GM18519 (cell line): ENCODE measurements around the gene MARK3.

Experiments used
- ATAC-seq: cut with Tn5 transposase; IDR thresholded peaks from one replicate; pipeline ENCODE4 v1.9.1; 2021; ENCODE audit warnings: mild to moderate bottlenecking, moderate library complexity; ENCODE audit not compliant: unreplicated experiment, low FRiP score

MARK3 gene

DNA sequence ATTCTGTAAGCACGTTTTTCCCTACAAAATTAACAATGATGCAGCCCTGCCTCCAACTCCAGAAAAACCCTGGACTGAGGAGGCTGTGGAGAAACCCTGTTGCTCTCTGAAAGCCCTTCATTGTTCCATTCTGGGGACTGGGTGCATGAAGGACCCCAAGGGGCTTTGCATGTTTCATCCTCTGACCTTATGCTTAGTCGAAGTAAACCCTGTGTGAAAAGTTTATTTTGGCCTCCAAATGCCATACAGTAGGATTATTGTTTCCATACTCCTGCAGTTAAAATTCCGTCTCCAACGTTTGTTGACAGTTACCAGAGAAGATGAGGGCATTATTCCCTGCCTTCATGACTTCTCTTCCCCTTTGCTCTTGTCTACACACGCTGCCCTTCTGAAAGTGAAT is 91.4 kb downstream of the MARK3 start:
- ATAC-seq, result no peak

- ATAC-seq, result no peak
Measured at GRCh38 chr14:103480595-103480994, 95.4 kb downstream of the MARK3 start.

GRCh38 chr14:103483600-103483999 is 98.4 kb downstream of the MARK3 start:
- ATAC-seq, result no peak

- no peak for ATAC-seq
Measured at GRCh38 chr14:103485504-103485903, 100.3 kb downstream of the MARK3 start.

DNA sequence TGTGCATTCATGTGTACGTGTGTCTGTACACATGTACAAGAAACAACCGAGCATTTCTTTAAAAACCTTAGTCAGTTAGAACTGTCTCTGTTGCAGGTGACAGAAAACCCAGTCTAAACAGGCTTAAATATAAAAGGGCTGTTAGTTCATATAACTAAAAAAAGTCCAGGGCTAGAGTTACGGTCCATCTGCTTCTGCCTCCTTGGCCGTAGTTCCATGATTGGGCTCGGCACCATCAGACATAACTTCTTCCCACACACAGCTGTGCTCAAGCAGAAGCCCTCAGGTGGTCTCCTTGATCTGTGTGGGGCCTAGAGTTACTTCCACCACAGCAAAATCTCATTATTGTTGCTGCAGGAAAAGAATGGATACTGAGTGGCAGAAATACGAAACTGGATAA is 102.9 kb downstream of the MARK3 start:
- ATAC-seq, result no peak

GRCh38 chr14:103488960-103489359 is 103.7 kb downstream of the MARK3 start:
- ATAC-seq, result no peak

- no peak for ATAC-seq
Measured at GRCh38 chr14:103489621-103490020, 104.4 kb downstream of the MARK3 start.

GRCh38 chr14:103491691-103492090 is 106.5 kb downstream of the MARK3 start:
- ATAC-seq, result no peak

DNA sequence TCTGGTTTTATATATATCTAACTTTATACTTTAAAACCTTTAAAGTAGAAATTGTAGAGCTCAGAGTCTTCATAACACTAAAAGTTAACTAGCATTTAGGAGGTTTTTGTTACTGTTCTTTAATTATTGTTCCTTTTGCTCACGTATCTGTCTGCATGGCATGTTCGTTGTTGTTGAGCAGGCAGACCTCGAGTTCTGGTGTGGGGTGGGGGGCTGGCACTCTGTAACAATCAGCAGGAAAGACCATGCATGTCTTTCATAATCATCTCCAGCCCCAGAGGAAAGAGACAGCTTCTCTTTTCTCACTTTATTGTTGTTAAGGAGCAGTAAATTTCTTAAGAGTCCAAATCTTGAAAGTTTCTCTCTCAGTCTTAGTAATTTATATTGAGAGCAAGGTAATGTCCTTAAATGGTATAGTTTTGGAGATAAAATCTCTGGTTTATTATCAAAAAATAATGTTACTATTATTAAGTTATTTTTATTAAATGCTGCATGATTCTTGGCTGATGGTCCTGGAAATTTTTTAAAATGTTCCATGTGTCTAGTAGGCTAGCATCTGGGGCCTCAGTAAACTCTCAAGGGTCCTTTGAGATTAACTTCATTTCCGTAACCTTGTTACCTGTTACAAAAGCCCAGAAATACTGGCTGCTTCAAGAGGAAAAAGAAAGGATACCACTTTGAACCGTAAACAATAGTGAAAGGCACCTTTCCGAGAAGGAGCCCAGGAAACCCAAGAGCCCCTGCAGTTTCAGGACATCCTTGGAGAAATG is 107.1 kb downstream of the MARK3 start:
- ATAC-seq, result no peak

DNA sequence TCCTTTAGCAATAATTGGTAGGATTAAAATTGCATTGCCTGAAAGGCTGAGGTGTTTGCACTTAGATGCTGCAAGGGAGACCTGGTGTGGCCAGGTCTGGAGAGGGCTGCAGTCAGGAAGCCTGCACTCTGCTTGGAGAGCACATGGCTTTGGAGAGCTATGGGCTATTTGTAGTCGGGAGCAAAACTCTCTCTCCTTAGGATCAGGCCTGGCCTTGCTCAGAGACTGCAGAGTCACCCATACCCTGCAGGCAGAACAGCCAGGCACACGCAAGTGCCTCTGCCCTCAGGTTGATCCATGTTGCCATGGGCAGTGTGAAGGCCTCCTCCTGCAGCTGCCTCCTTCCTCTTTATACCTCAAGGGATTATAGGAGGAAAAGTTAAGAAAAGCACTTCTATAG is 110.6 kb downstream of the MARK3 start:
- ATAC-seq, result no peak

DNA sequence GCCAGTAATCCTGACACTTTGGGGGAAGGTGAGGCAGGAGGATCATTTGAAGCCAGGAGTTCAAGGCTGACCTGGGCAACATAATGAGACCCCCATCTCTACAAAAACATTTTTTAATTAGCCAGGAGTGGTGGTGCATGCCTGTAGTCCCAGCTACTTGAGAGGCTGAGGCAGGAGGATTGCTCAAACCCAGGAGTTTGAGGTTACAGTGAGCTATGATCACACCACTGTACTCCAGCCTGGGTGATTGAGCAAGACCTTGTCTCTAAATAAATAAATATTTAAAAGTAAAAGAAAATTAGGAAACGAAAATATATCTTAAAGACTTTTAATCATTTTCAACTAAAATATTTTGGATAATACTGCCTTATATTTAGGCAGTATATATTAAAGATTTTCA is 111.6 kb downstream of the MARK3 start:
- ATAC-seq, result no peak

DNA sequence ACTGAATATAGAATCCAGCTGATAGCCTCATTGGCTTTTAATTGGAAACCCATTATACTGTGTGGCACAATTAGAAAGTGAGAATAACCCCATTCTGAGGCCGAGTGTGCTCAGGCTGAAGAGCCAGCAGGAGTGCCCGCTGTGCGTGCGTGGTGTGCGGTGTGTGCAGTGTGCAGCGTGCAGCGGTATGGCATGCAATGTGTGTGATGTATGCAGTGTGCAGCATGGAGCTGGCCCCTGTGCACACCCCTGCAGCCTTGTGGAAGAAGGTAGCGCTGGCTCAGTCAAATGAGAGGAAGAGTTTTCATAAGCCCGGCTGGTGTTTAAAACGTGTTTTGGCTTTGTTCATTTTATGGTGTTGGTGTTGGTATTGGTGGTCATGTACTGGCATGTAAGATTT is 114.5 kb downstream of the MARK3 start:
- ATAC-seq, result no peak

DNA sequence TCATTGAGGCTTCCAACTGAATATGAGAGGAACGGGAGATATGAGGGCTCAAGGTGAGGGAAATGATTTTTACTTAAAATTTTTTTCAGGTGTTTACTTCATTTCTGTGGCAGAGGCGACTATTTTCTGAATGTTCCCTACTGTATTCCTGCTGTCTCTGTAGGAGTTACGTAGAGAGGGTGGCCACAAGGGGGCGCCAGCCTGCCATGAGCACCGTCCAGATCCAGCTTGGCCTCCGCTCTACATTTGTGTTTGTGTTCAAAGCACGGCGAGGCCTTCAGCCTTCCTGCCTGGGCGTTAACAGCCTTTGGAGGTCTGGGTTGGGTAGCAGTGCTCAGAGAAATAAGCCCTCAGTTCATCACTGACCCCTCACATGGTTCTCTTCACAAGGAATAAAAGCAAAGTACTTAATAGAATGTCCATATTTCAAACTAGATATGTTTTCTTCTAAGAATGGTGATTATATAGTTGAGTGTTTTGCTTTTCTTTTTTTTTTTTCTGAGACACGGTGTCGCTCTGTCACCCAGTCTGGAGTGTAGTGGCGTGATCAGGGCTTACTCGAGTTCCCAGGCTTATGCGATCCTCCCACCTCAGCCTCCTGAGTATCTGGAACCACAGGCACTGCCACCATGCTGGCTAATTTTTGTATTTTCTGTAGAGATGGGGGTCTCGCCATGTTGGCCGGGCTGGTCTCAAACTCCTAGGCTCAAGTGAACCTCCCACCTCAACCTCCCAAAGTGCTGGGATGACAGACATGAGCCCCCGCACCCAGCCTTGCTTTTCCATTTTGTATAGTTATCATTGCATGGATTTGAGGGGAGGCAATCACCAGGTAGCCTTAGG is 115.2 kb downstream of the MARK3 start:
- no peak for ATAC-seq

DNA sequence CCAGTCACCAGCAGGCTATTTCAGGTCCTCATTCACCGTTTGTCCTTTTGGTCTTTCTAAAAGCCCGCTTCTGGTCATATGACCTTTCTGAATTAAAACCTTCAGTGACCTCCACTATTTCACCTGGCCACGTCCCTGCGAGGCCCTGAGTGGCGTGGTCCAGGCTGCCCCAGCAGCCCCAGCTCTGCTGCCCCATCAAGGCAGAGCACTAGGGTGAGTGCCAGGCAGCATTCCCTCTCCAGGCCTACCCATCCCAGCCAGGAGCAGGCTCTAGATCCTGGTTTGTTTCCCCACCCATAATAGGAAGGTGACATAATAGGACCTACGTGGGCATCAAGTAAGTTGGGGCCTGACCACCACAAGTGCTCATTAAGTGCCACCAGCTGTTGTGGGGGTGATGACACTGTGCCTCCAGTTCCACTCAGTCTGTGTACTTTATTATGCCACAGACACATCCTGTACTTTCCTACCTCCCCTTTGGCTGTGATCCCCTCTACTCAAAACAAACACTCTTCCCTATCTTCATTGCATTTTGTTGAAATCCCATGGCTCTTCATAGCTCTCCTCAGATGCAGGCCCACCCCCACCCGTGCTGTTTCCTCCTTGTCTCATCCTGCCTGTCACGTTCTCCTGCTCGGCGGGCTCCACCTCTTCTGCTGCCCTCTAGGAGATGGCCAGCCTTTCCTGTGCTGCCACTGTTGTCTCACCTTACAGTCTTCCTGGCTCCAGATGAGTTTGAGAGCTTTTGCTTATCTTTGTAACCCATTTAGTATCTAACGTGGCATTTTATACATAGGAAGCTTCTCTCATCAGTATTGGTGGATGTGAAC is 116.0 kb downstream of the MARK3 start:
- ATAC-seq, result no peak

- no peak for ATAC-seq
Measured at GRCh38 chr14:103501921-103502669, 116.9 kb downstream of the MARK3 start.

DNA sequence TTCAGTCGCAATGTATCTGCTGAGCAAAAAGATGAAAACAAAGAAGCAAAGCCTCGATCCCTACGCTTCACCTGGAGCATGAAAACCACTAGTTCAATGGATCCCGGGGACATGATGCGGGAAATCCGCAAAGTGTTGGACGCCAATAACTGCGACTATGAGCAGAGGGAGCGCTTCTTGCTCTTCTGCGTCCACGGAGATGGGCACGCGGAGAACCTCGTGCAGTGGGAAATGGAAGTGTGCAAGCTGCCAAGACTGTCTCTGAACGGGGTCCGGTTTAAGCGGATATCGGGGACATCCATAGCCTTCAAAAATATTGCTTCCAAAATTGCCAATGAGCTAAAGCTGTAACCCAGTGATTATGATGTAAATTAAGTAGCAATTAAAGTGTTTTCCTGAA is 117.7 kb downstream of the MARK3 start:
- ATAC-seq, result no peak

DNA sequence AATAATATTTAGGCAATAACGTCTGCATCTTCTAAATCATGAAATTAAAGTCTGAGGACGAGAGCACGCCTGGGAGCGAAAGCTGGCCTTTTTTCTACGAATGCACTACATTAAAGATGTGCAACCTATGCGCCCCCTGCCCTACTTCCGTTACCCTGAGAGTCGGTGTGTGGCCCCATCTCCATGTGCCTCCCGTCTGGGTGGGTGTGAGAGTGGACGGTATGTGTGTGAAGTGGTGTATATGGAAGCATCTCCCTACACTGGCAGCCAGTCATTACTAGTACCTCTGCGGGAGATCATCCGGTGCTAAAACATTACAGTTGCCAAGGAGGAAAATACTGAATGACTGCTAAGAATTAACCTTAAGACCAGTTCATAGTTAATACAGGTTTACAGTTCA is 118.1 kb downstream of the MARK3 start:
- no peak for ATAC-seq

DNA sequence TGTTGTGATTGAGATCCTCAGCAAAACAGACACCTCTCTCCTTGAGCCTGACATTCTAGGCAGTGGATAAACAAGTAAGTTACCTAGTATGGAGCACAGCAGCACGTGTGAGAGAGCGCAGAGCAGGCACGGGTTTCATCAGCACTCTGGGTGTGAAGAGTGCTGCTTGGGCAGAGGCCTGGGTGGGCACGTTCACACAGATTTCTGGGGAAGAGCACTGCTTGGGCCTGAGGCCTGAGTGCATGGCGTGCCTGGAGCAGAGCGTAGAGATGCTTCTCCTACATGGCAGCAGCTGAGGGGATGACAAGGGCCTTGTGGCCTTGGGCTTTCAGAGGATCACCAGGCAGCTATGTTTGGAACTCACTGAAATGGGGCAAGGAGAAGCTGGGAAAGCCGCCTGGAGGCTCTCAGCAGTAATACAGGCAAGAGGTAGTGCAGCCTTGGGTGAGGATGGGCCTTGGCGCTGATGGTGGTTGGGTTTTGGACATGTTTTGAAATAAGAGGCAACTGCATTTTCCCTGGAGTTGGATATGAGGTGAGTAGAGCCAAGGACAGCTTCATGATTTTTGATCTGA is 119.9 kb downstream of the MARK3 start:
- ATAC-seq, result no peak

DNA sequence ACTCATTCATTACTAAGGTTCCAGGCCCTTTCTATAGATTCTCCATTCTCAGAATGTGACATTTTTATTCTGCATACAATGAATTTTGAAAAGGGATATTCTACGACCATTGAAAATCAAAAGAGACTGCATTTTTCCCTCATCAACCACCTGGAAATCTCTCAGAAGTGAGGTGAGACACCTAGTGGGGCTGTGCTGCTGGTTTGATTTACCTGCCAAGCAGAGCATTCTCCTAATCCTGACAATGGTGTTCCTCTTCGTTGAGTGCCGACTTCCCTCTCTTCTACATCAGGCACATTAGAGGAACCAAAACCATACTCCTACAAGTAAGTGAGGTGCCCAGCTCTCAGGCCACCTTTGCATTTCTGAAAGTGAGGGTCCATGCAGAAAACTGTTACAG is 122.5 kb downstream of the MARK3 start:
- no peak for ATAC-seq
